ENCODE results near the gene PTGIR. TPM values are rescaled to one million over a fixed set of nuclear protein-coding genes. Genes with fewer than 3 reads are reported as not detected.

PTGIR gene
- total RNA-seq, 1 donor from 2014 or later: 0.27 TPM

DNA sequence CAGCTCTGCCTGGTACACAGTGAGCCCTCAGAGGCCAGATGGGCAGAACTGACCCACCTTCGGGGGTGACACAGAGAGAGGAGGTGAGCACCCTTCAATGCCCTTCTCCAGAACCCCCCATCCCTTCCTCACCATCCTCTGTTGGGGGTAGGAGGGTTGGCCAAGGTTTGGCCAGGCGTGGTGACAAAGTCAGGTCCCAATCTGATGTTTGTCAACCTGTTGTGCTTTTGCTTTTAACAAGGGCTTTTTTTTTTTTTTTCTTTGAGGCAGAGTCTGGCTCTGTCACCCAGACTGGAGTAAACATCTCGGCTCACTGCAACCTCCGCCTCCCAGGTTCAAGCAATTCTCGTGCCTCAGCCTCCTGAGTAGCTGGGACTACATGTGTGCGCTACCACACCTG is 7.3 kb downstream of the PTGIR start:
- TF ChIP-seq CTCF (IDR thresholded peaks at IDR 0.05; ENCODE audit: partially characterized antibody, unreplicated experiment): no peak
- Mint-ChIP-seq H3K9me3 (ENCODE audit: unreplicated experiment) (peaks cover 5% of the 10 kb centered on the region), H3K27me3 (ENCODE audit: unreplicated experiment) (peaks cover 4% of the 10 kb centered on the region), H3K27ac (ENCODE audit: unreplicated experiment) (no peak overlapping the region), H3K36me3 (ENCODE audit: unreplicated experiment) (no peaks in the 10 kb centered on the region), H3K4me1 (ENCODE audit: low read depth, unreplicated experiment) (peaks cover 28% of the 10 kb centered on the region), H3K4me3 (ENCODE audit: unreplicated experiment) (no peak overlapping the region)
- no peak for DNase-seq

- peak; percentile 81 for DNase-seq
- H3K4me3 Mint-ChIP-seq (ENCODE audit: unreplicated experiment): peak overlapping the region; percentile 39
- H3K4me1 Mint-ChIP-seq (ENCODE audit: low read depth, unreplicated experiment): peaks cover 24% of the 10 kb centered on the region
- H3K27me3 Mint-ChIP-seq (ENCODE audit: unreplicated experiment): peaks cover 4% of the 10 kb centered on the region
- TF ChIP-seq CTCF (IDR thresholded peaks at IDR 0.05; ENCODE audit: partially characterized antibody, unreplicated experiment): no peak
- H3K36me3 Mint-ChIP-seq (ENCODE audit: unreplicated experiment): no peaks in the 10 kb centered on the region
- peaks cover 5% of the 10 kb centered on the region for H3K9me3 Mint-ChIP-seq (ENCODE audit: unreplicated experiment)
- H3K27ac Mint-ChIP-seq (ENCODE audit: unreplicated experiment): peak overlapping the region; percentile 88
These were observed 8.1 kb downstream of the PTGIR start for GRCh38 chr19:46616631-46617322.

GRCh38 chr19:46615966-46616365 is 8.9 kb downstream of the PTGIR start:
- H3K4me1 Mint-ChIP-seq (ENCODE audit: low read depth, unreplicated experiment): peaks cover 17% of the 10 kb centered on the region
- peaks cover 4% of the 10 kb centered on the region for H3K27me3 Mint-ChIP-seq (ENCODE audit: unreplicated experiment)
- peaks cover 7% of the 10 kb centered on the region for H3K9me3 Mint-ChIP-seq (ENCODE audit: unreplicated experiment)
- TF ChIP-seq CTCF (IDR thresholded peaks at IDR 0.05; ENCODE audit: partially characterized antibody, unreplicated experiment): no peak
- H3K27ac Mint-ChIP-seq (ENCODE audit: unreplicated experiment): peak overlapping the region; percentile 72
- peaks cover 1% of the 10 kb centered on the region for H3K36me3 Mint-ChIP-seq (ENCODE audit: unreplicated experiment)
- H3K4me3 Mint-ChIP-seq (ENCODE audit: unreplicated experiment): no peak overlapping the region
- no peak for DNase-seq

DNA sequence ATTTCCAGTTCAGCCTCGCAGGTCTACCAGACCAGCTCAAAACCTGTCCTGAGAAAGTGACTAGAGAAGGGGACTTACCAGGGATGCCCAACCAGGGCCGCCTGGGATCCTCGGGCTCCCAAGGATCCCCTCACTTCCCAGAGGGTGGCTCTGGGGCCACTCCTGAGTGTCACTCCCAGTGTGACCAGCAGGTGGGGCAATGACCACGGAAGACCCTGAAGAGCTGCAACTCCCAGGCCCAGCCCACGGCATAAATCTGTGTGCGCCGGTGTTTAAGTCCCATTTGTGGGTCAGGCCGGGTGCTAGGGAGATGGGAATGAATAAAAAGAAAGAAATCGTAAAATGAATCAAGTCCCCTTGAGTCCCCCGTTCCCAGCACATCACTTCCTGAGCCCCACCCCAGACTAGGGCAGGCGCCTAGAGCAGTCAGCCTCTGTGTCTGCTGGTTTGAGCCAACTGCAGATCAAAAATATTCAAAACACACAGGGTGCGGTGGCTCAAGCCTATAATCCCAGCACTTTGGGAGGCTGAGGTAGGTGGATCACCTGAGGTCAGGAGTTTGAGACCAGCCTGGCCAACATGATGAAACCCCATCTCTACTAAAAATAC is 10.7 kb downstream of the PTGIR start:
- H3K36me3 Mint-ChIP-seq (ENCODE audit: unreplicated experiment): peaks cover 6% of the 10 kb centered on the region
- peak overlapping the region; percentile 38 for H3K27ac Mint-ChIP-seq (ENCODE audit: unreplicated experiment)
- peaks cover 14% of the 10 kb centered on the region for H3K9me3 Mint-ChIP-seq (ENCODE audit: unreplicated experiment)
- no peak overlapping the region for H3K4me3 Mint-ChIP-seq (ENCODE audit: unreplicated experiment)
- peak; percentile 94 for TF ChIP-seq CTCF (IDR thresholded peaks at IDR 0.05; ENCODE audit: partially characterized antibody, unreplicated experiment)
- DNase-seq: peak; percentile 92
- peaks cover 11% of the 10 kb centered on the region for H3K27me3 Mint-ChIP-seq (ENCODE audit: unreplicated experiment)
- peaks cover 9% of the 10 kb centered on the region for H3K4me1 Mint-ChIP-seq (ENCODE audit: low read depth, unreplicated experiment)

- Mint-ChIP-seq H3K27ac (ENCODE audit: unreplicated experiment) (no peak overlapping the region), H3K36me3 (ENCODE audit: unreplicated experiment) (peaks cover 9% of the 10 kb centered on the region), H3K9me3 (ENCODE audit: unreplicated experiment) (peaks cover 15% of the 10 kb centered on the region), H3K4me3 (ENCODE audit: unreplicated experiment) (peak overlapping the region; percentile 38), H3K4me1 (ENCODE audit: low read depth, unreplicated experiment) (peaks cover 11% of the 10 kb centered on the region), H3K27me3 (ENCODE audit: unreplicated experiment) (peaks cover 11% of the 10 kb centered on the region)
- no peak for TF ChIP-seq CTCF (IDR thresholded peaks at IDR 0.05; ENCODE audit: partially characterized antibody, unreplicated experiment)
- DNase-seq: no peak
These were observed 11.4 kb downstream of the PTGIR start for GRCh38 chr19:46613525-46613924.

Data from glutamatergic neuron (in vitro differentiated cells).